K562 treated with DMSO at 1 percent for 12 hours (cell line): ENCODE data around the gene ZBTB17. TPM values are rescaled to one million over a fixed set of nuclear protein-coding genes. Genes with fewer than 3 reads are reported as not detected.

Experiments used
- total RNA-seq: library from RNA; unstranded; fragments of 300-600 nt; gene quantifications from 2 replicates; pipeline ENCODE4 v1.2.3, GENCODE V29; 2022; ENCODE audit not compliant: insufficient read depth

The ZBTB17 gene
- 35.8 and 37.4 TPM in 2 replicates for total RNA-seq

GRCh38 chr1:15975805-15976680, at the start of gene ZBTB17:
TSS of gene ZBTB17 (minus strand) at chr1:15976101. CDS start at chr1:15948495, 27,606 bp downstream.

GRCh38 chr1:16021681-16022080, 45.8 kb upstream of the ZBTB17 start, which contains the start of gene CLCNKA:
TSS of gene CLCNKA (plus strand) at chr1:16022036. CDS start at chr1:16022620, 584 bp downstream.

DNA sequence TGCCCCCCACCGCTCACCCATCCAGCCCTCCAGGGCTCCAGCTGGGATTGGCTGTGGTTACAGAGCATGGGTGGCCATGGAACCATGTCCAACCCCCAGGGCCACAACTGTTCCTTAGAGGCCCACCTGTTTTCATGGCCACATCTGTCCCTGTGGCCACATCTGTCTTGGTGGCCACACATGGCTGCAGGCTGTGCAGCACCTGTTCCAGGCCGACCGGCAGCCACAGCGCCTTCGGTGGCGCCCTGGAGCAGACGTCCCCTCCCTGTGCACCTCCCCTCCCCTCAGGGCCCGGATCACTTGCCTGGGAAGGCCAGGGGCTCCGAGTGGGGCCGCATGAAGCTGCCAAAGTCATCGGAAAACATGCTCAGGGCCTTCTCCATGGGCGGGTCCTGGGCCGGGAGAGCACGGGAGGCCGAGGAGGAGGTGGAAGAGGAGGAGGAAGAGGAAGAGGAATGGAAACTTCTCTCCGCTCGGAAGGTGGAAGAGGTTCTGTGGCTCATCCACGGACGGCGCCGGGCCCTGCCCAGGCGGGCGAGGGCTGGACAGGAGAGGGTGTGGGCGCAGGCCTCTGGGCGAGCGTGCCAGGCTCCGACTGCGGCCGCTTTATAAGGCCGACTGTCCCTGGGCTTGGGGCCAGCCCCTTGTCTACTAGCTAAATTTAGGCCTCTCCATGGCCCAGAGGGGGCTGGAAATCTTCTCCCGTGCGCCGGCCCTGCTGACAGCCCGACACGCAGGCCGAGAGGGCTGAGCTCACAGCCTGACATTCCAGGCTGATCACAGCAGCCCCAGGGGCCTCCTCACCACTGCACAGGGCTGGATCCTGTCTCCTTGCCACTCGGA, 41.8 kb upstream of the ZBTB17 start, which contains the start of gene HSPB7:
TSS of gene HSPB7 (minus strand) at position 583 of the 843 bp plus-strand sequence. CDS start at position 503, 80 bp downstream.

Other genes starting within 250 kb of the ZBTB17 start
- gene SLC25A34, start 239.8 kb downstream of the ZBTB17 start, total RNA-seq = 1.4 TPM in 1 of 2 replicates, not detected in the other
- not detected in 2 replicates for gene TMEM82, start 233.6 kb downstream of the ZBTB17 start, total RNA-seq
- not detected in 2 replicates for gene FBLIM1, start 217.3 kb downstream of the ZBTB17 start, total RNA-seq
- 2.1 and 3.0 TPM in 2 replicates for gene UQCRHL, start 168.5 kb downstream of the ZBTB17 start, total RNA-seq
- 9.8 and 56.4 TPM in 2 replicates for gene SPEN, start 128.4 kb downstream of the ZBTB17 start, total RNA-seq
- gene SRARP, start 28.1 kb upstream of the ZBTB17 start, total RNA-seq = not detected in 2 replicates
- not detected in 2 replicates for gene HSPB7, start 41.9 kb upstream of the ZBTB17 start, total RNA-seq
- gene CLCNKA, start 45.9 kb upstream of the ZBTB17 start, total RNA-seq = 0.42 TPM in 1 of 2 replicates, not detected in the other
- gene CLCNKB, start 67.7 kb upstream of the ZBTB17 start, total RNA-seq = 0.69 TPM in 1 of 2 replicates, not detected in the other
- gene FAM131C, start 97.5 kb upstream of the ZBTB17 start, total RNA-seq = 0.39 TPM in 1 of 2 replicates, not detected in the other
- not detected in 2 replicates for gene EPHA2, start 180.0 kb upstream of the ZBTB17 start, total RNA-seq
- gene ARHGEF19, start 236.6 kb upstream of the ZBTB17 start, total RNA-seq = 10.7 and 16.3 TPM in 2 replicates